Duodenal mucosa (tissue), 2 donors: ENCODE data around the gene RER1.

Experiments used
- H3K27ac ChIP-seq: one replicate; pipeline ENCODE4 v1.7.0; 2013; ENCODE audit warnings: low read depth, low read length
- H3K27me3 ChIP-seq, 2 donors: one replicate each; pipeline ENCODE4 v1.7.0; 2013; ENCODE audit warnings: low read length in 2 of 2, control low read depth in 1 of 2; ENCODE audit not compliant: insufficient read depth in 2 of 2, control insufficient read depth in 1 of 2
- H3K36me3 ChIP-seq, 2 donors: one replicate each; pipeline ENCODE4 v1.7.0; 2013; ENCODE audit warnings: low read length in 2 of 2, control low read depth in 1 of 2; ENCODE audit not compliant: insufficient read depth in 2 of 2, control insufficient read depth in 1 of 2
- H3K4me1 ChIP-seq, 2 donors: one replicate each; pipeline ENCODE4 v1.7.0; 2013; ENCODE audit warnings: low read length in 2 of 2, control low read depth in 1 of 2; ENCODE audit not compliant: insufficient read depth in 2 of 2, control insufficient read depth in 1 of 2
- H3K4me3 ChIP-seq, 2 donors: one replicate each; pipeline ENCODE4 v1.7.0; 2013; ENCODE audit warnings: low read length in 2 of 2, low read depth in 1 of 2
- H3K9ac ChIP-seq, 2 donors: one replicate each; pipeline ENCODE4 v1.7.0; 2013; ENCODE audit warnings: low read length in 2 of 2, low read depth in 1 of 2
- H3K9me3 ChIP-seq, 2 donors: one replicate each; pipeline ENCODE4 v1.7.0; 2013; ENCODE audit warnings: low read length in 2 of 2, control low read depth in 1 of 2; ENCODE audit not compliant: control insufficient read depth in 1 of 2

Gene RER1

DNA sequence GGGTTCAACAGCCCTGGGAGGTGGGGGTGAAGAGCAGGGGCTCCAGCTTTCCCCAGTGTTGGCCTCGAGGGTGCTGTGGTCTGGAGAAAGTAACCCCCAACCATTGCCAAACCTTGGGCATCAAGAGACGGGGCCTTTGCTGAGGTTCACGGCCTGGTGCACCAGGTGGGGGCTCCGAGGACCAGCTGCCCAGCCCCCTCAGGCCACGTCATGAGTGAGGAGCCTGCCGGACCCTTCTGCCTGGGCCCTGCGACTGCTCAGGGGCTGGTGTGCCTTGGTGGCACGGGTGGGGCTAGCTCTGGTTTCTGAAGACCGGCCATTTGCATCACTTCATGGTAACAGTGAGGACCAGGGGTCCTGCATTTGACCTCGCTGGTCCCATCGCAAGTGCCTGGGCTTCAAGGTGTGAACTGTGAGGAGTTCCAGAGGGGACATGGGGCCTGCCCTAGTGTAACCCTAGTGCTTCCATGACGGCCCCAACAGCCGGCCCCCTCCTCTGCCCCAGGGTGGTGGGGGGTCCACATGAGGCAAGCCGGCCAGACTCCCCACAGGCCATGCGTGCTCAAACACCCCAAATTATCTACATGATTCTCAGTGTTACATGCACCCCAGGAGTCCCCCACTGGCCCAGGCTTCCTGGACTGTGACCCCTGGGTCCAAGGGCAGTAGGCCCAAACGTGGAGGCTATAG is 13.7 kb upstream of the RER1 start:
- Histone ChIP-seq H3K4me3 (no peak overlapping the region), H3K27ac (no peak overlapping the region), H3K4me1 (peaks cover 0 to 4% of the 10 kb centered on the region in 2 donors), H3K27me3 (peaks cover 18 to 26% of the 10 kb centered on the region in 2 donors), H3K9ac (no peak overlapping the region), H3K9me3 (no peaks in the 10 kb centered on the region), H3K36me3 (no peaks in the 10 kb centered on the region)

DNA sequence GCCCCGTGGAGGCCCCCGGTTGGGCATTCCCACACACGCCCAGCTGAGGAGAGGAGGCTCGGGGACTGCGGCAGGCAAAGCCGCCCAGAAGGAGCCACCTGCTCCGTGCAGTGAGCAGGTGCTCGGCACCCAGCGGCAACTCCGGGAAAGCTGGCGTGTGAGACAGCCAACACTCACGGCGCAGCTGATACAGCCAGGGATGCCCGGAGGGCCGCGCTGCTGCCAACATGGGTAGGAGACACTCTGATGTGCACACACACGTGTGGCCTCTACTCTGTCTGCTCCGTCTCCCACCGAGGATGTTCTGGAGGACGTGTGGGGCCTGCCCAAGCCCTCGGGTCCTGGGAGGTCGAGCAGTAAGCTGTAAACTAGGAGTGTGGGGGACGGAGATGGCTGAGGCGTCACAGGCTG is 13.2 kb upstream of the RER1 start:
- no peaks in the 10 kb centered on the region for H3K36me3 ChIP-seq
- H3K27me3 ChIP-seq = peaks cover 18 to 26% of the 10 kb centered on the region in 2 donors

DNA sequence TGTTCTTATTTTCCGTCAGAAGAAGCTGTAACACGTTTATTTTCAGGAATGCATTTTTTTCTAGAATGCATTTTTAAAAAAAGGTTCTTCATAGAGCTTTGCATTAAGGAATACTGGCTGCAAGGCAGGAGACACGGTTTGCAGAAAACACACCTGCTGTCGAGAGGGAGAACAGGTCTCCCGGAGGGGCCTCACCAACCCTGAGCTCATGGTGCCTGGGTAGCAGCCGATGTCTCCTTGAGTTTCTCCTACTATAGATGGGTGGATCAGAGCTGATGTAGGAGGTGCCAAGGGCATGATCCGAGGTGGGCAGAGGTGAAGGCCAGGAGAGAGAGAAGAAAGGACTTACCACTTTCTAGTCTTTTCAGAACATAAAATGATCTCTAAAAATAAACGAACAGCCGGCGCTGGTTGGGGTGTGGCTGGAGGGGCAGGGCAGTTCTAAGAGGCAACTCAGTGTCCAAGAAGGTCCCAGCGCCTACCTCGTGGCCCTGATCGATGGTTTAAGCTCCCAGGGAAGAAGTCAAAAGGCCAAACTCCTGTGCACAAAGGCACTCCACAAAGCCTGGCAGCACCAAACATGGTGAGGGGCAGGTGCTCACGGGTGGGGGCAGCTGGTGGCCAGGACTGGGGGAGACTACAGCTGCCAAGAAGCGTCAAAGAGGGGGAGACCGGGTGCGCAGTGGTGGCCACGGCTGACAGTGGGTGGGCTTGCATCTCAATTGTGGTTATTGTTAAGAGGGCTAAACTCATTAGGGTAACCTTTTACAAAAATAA is 12.5 kb upstream of the RER1 start:
- Histone ChIP-seq H3K27me3 (peaks cover 18 to 26% of the 10 kb centered on the region in 2 donors), H3K4me3 (no peak overlapping the region), H3K4me1 (peaks cover 0 to 4% of the 10 kb centered on the region in 2 donors), H3K9me3 (no peaks in the 10 kb centered on the region), H3K9ac (no peak overlapping the region), H3K36me3 (no peaks in the 10 kb centered on the region), H3K27ac (no peak overlapping the region)

More for the DNA sequence above, 13.2 kb upstream of the RER1 start:
- Histone ChIP-seq H3K27ac (no peak overlapping the region), H3K4me1 (peaks cover 0 to 4% of the 10 kb centered on the region in 2 donors), H3K4me3 (no peak overlapping the region), H3K9me3 (no peaks in the 10 kb centered on the region), H3K9ac (no peak overlapping the region)

DNA sequence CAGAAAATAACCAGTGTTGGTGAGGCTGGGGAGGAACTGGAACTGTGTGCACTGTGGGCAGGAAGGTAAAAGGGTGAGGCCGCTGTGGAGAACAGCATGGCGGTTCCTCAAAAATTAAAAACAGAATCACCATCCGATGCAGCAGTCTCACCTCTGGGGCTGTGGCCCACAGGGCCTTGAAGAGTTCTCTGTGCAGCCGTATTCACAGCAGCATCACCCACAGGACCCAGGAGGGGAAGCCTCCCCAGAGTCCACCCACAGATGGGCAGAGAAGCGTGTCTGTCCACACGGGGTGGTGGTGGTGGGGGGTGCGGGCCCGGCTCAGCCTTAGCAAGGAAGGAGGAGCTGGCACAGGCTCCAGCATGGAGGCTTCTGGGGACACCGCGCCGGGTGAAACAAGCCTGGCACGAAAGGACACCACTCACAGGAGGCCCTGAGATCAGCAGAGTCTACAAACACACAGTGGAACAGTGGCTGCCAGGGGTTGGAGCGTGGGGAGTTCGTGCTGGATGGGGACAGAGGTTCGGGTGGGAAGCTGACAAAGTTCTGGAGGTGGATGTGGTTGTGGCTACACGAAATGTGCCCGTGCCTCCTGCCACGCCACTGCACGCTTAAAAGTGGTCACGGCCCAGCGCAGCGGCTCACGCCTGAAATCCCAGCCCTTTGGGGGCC is 11.8 kb upstream of the RER1 start:
- Histone ChIP-seq H3K27ac (no peak overlapping the region), H3K4me3 (no peak overlapping the region)

DNA sequence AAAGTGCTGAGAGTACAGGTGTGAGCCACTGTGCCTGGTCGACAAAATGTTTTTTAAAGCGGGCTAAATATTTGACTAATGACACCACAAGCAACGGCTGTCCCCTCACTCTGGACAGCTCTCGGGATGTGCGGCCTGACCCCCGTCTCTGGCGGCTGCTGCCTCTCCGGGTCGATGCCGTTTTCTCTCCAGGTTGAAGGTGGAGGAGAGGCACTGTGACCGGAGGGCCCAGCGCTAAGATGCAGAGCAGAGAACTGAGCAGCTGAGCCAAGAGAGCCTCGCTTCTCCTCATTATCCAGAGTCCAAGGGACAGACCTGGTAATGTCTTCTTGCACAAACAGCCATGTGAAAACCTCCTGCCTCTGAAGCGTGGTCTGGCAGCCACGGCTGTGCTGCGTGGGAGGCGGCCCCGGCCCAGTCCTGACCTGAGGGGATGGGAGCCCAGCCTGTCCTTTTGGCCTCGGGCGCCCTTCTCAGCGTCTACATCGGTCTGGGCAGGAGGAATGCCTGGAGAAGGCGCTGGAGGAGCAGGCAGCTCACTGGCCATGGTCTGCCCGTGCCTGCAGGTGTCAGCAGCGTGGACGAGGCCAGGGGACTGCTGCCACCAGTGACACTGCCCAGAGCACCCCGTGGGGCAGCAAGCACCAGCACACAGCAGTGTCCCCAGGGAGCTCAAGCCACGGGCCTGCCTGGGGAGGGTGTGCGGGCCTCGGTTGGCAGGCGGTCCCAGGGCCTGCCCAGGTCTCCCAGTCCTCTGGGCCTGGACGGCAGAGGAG is 10.6 kb upstream of the RER1 start:
- Histone ChIP-seq H3K36me3 (no peaks in the 10 kb centered on the region), H3K27ac (no peak overlapping the region), H3K4me3 (no peak overlapping the region), H3K27me3 (peaks cover 13 to 22% of the 10 kb centered on the region in 2 donors), H3K9ac (no peak overlapping the region), H3K9me3 (no peaks in the 10 kb centered on the region), H3K4me1 (no peaks in the 10 kb centered on the region)

More for the DNA sequence above, 11.8 kb upstream of the RER1 start:
- Histone ChIP-seq H3K36me3 (no peaks in the 10 kb centered on the region), H3K9ac (no peak overlapping the region), H3K9me3 (no peaks in the 10 kb centered on the region), H3K27me3 (peaks cover 18 to 26% of the 10 kb centered on the region in 2 donors), H3K4me1 (peaks cover 0 to 4% of the 10 kb centered on the region in 2 donors)

DNA sequence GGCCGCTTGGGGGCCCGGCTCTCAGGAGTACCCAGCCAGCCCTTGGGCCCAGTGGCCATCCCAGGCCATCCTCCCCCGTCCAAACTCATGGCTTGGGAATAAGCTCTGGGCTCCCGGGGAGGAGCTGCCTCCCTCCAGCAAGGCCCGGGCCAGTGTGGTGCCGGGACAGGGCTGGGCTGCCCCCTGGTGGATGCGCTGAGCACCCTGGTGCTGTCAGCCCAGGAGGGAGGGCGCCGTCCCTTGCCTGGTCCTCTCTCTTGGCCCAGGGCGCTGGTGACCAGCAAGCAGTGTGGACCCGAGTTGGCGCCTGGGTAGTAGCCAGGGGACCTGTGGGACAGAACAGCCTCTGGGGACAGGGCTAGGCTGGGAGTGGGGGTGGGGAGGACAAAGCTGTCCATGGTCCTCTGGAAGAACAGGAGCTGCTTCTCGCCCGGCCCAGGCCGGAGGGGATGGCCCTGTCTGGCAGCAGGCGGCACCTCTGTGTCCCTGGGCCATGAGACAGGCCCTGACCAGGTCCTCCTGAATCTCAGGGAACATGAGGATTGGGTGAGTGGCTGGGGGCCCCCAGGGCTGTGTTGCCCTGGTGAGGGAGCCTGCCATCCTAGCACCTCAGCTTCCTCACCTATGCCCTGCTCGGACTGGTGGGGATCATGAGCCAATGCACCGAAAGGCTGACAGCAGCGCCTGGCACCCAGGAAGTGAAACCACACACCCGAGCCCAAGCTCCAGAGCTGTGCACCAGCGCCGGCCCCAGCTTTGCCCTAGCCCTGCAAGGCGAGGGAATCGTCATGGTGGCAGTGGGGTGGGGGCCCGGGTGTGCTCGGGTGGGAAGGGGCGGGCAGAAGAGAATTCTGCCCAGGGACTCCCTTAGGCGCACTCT is 9.7 kb upstream of the RER1 start:
- Histone ChIP-seq H3K4me1 (no peaks in the 10 kb centered on the region), H3K27me3 (peaks cover 6 to 12% of the 10 kb centered on the region in 2 donors), H3K4me3 (no peak overlapping the region), H3K9me3 (no peaks in the 10 kb centered on the region), H3K36me3 (no peaks in the 10 kb centered on the region), H3K27ac (no peak overlapping the region), H3K9ac (no peak overlapping the region)

DNA sequence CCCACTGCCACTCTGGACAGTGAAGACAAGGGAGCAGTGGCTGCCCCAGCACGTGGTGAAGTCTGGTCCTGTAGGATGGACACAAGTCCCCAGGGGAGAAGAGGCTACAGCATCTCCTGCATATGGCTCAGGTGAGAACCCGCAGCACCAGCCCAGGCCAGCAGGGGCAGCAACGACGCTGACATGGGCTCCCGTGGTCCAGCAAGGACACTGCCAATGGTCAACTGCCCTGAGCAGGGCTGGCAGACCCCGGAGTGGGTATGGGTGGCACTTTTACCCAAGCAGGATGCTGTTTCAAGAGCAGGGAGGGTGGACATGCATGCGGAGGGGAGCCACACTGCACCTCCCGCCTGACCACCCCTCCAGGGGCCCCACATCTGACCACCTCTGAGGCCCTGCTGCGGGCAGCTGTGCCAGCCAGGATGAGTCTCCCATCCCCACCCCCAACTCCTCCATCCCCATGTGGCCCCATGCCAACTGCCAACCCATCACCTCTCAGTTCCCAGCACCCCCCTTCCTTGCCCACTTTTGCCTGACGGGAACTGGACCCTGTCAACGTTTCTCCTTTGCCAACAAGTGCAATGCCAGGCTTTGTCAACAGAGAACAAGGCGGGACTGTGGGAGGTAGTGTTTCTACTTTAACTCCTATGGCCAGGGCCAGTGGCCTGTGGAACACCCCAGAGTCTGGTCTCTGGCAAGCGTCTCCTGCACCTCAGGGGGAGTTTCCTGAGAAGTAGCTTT is 8.8 kb upstream of the RER1 start:
- Histone ChIP-seq H3K4me3 (no peak overlapping the region), H3K27me3 (peaks cover 0 to 4% of the 10 kb centered on the region in 2 donors), H3K4me1 (no peaks in the 10 kb centered on the region), H3K9ac (no peak overlapping the region), H3K9me3 (no peaks in the 10 kb centered on the region), H3K36me3 (peaks cover 0 to 2% of the 10 kb centered on the region in 2 donors), H3K27ac (no peak overlapping the region)

DNA sequence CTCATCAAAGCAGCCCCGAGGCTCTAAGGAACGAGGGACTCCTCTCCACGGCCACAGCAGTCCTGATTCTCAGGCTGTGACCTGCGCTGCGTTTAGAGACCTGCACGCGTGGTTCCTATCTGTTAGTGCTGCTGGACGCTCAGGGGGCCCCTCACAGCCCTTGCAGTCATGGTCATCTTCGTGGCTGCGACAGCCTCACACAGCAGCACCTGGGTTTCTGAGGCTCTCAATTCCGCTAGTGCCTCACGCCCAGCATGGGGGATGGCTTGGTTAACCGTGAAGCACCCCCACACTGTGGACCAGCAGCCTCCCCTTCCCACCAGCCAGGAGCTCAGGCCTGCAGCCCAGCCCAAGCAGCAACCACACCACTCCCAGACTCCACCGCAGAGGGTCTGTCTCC is 8.1 kb upstream of the RER1 start:
- H3K9ac ChIP-seq = no peak overlapping the region
- peaks cover 0 to 5% of the 10 kb centered on the region in 2 donors for H3K36me3 ChIP-seq
- H3K27me3 ChIP-seq = no peaks in the 10 kb centered on the region
- no peak overlapping the region for H3K4me3 ChIP-seq
- no peak overlapping the region for H3K27ac ChIP-seq
- H3K9me3 ChIP-seq = no peaks in the 10 kb centered on the region
- H3K4me1 ChIP-seq = no peaks in the 10 kb centered on the region
